Measurements from ENCODE around the gene ATP5F1C. TPM values are rescaled to one million over a fixed set of nuclear protein-coding genes. Genes with fewer than 3 reads are reported as not detected.

Gene ATP5F1C
- total and polyA plus RNA-seq, 2 experiments from 2014 or later = 332 to 537 TPM

DNA sequence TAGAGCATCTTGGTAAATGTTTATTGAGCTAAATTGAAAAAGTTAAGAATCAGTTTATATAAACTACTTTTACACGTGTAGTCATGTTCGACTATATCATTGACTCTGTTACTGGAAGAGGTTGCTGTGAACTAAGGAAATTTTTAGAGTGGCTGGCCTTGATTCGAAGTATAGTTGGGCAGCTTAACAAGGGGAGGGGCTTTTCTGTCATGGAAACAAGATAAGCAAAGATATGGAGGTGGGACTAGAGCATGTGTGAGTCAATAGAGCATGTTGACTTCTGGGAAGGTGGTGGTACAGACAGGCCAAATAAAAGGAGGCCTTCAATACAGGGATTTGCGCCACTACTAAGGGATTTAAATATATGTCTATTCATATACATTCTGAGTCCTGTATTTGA lies 7.6 kb downstream of the ATP5F1C start (continued):
- TF ChIP-seq, protein P1, sequence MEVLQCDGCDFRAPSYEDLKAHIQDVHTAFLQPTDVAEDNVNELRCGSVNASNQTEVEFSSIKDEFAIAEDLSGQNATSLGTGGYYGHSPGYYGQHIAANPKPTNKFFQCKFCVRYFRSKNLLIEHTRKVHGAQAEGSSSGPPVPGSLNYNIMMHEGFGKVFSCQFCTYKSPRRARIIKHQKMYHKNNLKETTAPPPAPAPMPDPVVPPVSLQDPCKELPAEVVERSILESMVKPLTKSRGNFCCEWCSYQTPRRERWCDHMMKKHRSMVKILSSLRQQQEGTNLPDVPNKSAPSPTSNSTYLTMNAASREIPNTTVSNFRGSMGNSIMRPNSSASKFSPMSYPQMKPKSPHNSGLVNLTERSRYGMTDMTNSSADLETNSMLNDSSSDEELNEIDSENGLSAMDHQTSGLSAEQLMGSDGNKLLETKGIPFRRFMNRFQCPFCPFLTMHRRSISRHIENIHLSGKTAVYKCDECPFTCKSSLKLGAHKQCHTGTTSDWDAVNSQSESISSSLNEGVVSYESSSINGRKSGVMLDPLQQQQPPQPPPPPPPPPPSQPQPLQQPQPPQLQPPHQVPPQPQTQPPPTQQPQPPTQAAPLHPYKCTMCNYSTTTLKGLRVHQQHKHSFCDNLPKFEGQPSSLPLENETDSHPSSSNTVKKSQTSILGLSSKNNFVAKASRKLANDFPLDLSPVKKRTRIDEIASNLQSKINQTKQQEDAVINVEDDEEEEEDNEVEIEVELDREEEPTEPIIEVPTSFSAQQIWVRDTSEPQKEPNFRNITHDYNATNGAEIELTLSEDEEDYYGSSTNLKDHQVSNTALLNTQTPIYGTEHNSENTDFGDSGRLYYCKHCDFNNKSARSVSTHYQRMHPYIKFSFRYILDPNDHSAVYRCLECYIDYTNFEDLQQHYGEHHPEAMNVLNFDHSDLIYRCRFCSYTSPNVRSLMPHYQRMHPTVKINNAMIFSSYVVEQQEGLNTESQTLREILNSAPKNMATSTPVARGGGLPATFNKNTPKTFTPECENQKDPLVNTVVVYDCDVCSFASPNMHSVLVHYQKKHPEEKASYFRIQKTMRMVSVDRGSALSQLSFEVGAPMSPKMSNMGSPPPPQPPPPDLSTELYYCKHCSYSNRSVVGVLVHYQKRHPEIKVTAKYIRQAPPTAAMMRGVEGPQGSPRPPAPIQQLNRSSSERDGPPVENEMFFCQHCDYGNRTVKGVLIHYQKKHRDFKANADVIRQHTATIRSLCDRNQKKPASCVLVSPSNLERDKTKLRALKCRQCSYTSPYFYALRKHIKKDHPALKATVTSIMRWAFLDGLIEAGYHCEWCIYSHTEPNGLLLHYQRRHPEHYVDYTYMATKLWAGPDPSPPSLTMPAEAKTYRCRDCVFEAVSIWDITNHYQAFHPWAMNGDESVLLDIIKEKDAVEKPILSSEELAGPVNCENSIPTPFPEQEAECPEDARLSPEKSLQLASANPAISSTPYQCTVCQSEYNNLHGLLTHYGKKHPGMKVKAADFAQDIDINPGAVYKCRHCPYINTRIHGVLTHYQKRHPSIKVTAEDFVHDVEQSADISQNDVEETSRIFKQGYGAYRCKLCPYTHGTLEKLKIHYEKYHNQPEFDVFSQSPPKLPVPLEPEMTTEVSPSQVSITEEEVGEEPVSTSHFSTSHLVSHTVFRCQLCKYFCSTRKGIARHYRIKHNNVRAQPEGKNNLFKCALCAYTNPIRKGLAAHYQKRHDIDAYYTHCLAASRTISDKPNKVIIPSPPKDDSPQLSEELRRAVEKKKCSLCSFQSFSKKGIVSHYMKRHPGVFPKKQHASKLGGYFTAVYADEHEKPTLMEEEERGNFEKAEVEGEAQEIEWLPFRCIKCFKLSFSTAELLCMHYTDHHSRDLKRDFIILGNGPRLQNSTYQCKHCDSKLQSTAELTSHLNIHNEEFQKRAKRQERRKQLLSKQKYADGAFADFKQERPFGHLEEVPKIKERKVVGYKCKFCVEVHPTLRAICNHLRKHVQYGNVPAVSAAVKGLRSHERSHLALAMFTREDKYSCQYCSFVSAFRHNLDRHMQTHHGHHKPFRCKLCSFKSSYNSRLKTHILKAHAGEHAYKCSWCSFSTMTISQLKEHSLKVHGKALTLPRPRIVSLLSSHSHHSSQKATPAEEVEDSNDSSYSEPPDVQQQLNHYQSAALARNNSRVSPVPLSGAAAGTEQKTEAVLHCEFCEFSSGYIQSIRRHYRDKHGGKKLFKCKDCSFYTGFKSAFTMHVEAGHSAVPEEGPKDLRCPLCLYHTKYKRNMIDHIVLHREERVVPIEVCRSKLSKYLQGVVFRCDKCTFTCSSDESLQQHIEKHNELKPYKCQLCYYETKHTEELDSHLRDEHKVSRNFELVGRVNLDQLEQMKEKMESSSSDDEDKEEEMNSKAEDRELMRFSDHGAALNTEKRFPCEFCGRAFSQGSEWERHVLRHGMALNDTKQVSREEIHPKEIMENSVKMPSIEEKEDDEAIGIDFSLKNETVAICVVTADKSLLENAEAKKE (CRISPR knock-in tag; IDR thresholded peaks at IDR 0.05) = no peak
- no peak for TF ChIP-seq NANOG (IDR thresholded peaks at IDR 0.05; ENCODE audit: borderline replicate concordance)

DNA sequence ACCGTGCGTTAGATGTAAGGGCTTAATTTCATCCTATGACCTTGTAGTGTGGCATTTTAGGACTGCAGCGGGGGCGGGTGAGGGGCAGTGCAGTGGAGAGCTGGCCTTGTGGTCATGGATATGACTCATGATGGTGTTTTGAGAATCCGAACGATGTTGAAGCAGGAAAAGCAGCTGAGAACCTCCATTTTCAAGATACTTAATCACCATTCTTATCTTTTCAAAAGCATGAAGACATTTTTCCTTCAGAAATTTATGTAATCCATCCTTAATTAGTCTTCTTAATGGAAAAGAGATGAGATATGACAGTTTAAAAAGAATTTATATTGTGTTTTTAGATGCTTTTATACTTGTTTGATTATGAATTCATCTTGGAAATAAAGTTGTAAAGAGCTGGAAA lies 9.6 kb downstream of the ATP5F1C start:
- no peaks in the 10 kb centered on the region for H3K27me3 ChIP-seq (ENCODE audit: insufficient read depth)
- H3K36me3 ChIP-seq (ENCODE audit: insufficient read depth) = peaks cover 55% of the 10 kb centered on the region
- H3F3A ChIP-seq (replicated peaks; ENCODE audit: low read depth) = no peaks in the 10 kb centered on the region
- H3K27ac ChIP-seq (ENCODE audit: low read depth) = no peak overlapping the region
- ATAC-seq = no peak
- no peaks in the 10 kb centered on the region for H3K9me3 Mint-ChIP-seq
- no peaks in the 10 kb centered on the region for H3K27me3 Mint-ChIP-seq (ENCODE audit: insufficient read depth, low read depth, poor library complexity)
- no peaks in the 10 kb centered on the region for H3K4me1 ChIP-seq (ENCODE audit: insufficient read depth)
- no peaks in the 10 kb centered on the region for H3K9me2 ChIP-seq (ENCODE audit: insufficient read depth)
- H3K79me2 ChIP-seq (replicated peaks; ENCODE audit: insufficient read depth) = peaks cover 51% of the 10 kb centered on the region
- H3K36me3 Mint-ChIP-seq (ENCODE audit: low read depth) = peaks cover 58% of the 10 kb centered on the region
- peaks cover 17% of the 10 kb centered on the region for H4K20me1 ChIP-seq (replicated peaks; ENCODE audit: insufficient read depth)
- no peak overlapping the region for H3K4me2 ChIP-seq
- no peak overlapping the region for H2AFZ ChIP-seq
- no peaks in the 10 kb centered on the region for H3K4me1 Mint-ChIP-seq
- H3K4me3 Mint-ChIP-seq = no peak overlapping the region
- H3K27ac Mint-ChIP-seq = no peak overlapping the region
- DNase-seq (ENCODE audit: low spot score) = no peak
- no peak overlapping the region for H3K4me3 ChIP-seq
- no peak for TF ChIP-seq EZH2phosphoT487 (IDR thresholded peaks at IDR 0.05; ENCODE audit: unreplicated experiment)
- no peak for TF ChIP-seq EZH2 (IDR thresholded peaks at IDR 0.05; ENCODE audit: low read depth, unreplicated experiment)
- TF ChIP-seq, protein P1 (CRISPR knock-in tag; IDR thresholded peaks at IDR 0.05) = no peak
- TF ChIP-seq, protein P2, sequence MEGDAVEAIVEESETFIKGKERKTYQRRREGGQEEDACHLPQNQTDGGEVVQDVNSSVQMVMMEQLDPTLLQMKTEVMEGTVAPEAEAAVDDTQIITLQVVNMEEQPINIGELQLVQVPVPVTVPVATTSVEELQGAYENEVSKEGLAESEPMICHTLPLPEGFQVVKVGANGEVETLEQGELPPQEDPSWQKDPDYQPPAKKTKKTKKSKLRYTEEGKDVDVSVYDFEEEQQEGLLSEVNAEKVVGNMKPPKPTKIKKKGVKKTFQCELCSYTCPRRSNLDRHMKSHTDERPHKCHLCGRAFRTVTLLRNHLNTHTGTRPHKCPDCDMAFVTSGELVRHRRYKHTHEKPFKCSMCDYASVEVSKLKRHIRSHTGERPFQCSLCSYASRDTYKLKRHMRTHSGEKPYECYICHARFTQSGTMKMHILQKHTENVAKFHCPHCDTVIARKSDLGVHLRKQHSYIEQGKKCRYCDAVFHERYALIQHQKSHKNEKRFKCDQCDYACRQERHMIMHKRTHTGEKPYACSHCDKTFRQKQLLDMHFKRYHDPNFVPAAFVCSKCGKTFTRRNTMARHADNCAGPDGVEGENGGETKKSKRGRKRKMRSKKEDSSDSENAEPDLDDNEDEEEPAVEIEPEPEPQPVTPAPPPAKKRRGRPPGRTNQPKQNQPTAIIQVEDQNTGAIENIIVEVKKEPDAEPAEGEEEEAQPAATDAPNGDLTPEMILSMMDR (conservative IDR thresholded peaks at IDR 0.05; ENCODE audit: low read depth in 2 of 2) = no peak
- no peak for TF ChIP-seq ZNF114 (CRISPR knock-in tag; IDR thresholded peaks at IDR 0.05)
- TF ChIP-seq, protein P3, sequence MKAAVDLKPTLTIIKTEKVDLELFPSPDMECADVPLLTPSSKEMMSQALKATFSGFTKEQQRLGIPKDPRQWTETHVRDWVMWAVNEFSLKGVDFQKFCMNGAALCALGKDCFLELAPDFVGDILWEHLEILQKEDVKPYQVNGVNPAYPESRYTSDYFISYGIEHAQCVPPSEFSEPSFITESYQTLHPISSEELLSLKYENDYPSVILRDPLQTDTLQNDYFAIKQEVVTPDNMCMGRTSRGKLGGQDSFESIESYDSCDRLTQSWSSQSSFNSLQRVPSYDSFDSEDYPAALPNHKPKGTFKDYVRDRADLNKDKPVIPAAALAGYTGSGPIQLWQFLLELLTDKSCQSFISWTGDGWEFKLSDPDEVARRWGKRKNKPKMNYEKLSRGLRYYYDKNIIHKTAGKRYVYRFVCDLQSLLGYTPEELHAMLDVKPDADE (IDR thresholded peaks at IDR 0.05) = no peak

Data from GM23338 (cell line).